ENCODE measurements around the gene CPN1. TPM values are rescaled to one million over a fixed set of nuclear protein-coding genes. Genes with fewer than 3 reads are reported as not detected.

Gene CPN1
- total RNA-seq, 2 experiments from 2014 or later, result not detected

GRCh38 chr10:100020886-100021253 lies 60.8 kb downstream of the CPN1 start:
- ATAC-seq (ENCODE audit: poor library complexity), result no peak
- Mint-ChIP-seq H3K4me3 (no peak overlapping the region), H3K4me1 (ENCODE audit: low read depth) (no peaks in the 10 kb centered on the region), H3K27ac (no peak overlapping the region), H3K9me3 (no peaks in the 10 kb centered on the region), H3K27me3 (peaks cover 5% of the 10 kb centered on the region), H3K36me3 (ENCODE audit: low read depth) (no peaks in the 10 kb centered on the region)
- Histone ChIP-seq H3K4me3 (ENCODE audit: low read length) (no peak overlapping the region), H3K9me3 (ENCODE audit: control insufficient read depth in 1 of 2, insufficient read depth in 1 of 2, low read length in 2 of 2) (no peaks in the 10 kb centered on the region), H3K27me3 (ENCODE audit: control insufficient read depth in 1 of 2, insufficient read depth in 2 of 2, low read length in 2 of 2) (no peaks in the 10 kb centered on the region), H3K27ac (ENCODE audit: low read depth in 1 of 2, low read length in 2 of 2) (no peak overlapping the region), H3K36me3 (ENCODE audit: insufficient read depth, low read length) (no peaks in the 10 kb centered on the region), H3K4me1 (ENCODE audit: insufficient read depth, low read length) (peaks cover 4% of the 10 kb centered on the region)
- intact Hi-C loops (cut with DNase I, micrococcal nuclease), result no loop called here
- POLR2A ChIA-PET, result no interaction called here
- CTCF ChIA-PET, result interaction anchor here (1.2 kb wide), 1 partner anchor 11 kb away, joined by 3 read pairs; the partner anchor contains the start of gene DNMBP
- no peak for TF ChIP-seq CTCF (IDR thresholded peaks at IDR 0.05)
- no peak for DNase-seq

DNA sequence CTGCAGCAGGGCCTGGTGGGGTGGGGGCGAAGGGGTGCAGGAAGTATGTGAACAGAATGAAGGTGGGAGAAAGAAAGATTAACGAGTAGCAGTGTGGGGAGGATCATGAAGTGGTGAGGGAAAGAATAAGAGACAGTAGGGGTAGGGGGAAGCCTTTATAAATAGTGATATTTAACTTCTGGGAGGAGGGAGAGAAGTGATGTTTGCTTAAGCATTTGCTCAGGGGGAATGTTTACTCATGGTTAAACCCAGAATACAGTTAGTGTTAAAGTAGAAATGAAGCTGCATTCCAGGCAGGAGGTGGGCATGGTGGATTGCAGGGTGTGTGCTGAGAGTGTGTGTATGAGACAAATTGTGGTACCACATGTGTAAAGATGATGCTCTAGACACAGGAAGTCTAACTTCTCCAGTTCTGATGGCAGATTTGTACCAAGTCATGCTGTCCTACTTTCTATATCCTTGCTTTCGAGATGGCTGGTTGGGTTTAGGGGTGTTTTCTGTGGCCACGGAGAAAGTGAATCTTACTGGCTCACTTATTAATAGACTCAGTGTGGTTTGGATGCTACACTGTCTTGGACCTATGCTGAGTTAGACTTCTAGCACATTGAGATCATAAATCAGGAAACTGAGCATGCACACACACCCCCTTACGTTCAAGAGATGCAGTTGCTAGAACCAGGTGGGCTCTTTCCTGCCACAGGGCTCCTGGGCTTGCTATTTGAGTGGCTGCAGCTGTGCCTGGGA lies 61.4 kb downstream of the CPN1 start:
- Mint-ChIP-seq H3K27me3 (peaks cover 5% of the 10 kb centered on the region), H3K27ac (no peak overlapping the region), H3K4me1 (ENCODE audit: low read depth) (no peaks in the 10 kb centered on the region), H3K36me3 (ENCODE audit: low read depth) (no peaks in the 10 kb centered on the region), H3K9me3 (no peaks in the 10 kb centered on the region), H3K4me3 (no peak overlapping the region)
- Histone ChIP-seq H3K9me3 (ENCODE audit: control insufficient read depth in 1 of 2, insufficient read depth in 1 of 2, low read length in 2 of 2) (no peaks in the 10 kb centered on the region), H3K4me3 (ENCODE audit: low read length) (no peak overlapping the region), H3K4me1 (ENCODE audit: insufficient read depth, low read length) (peaks cover 4% of the 10 kb centered on the region), H3K36me3 (ENCODE audit: insufficient read depth, low read length) (no peaks in the 10 kb centered on the region), H3K27me3 (ENCODE audit: control insufficient read depth in 1 of 2, insufficient read depth in 2 of 2, low read length in 2 of 2) (no peaks in the 10 kb centered on the region), H3K27ac (ENCODE audit: low read depth in 1 of 2, low read length in 2 of 2) (no peak overlapping the region)
- DNase-seq, result peak in 1 of 14 experiments; percentile 5
- intact Hi-C loops (cut with DNase I, micrococcal nuclease), result no loop called here
- ATAC-seq (ENCODE audit: poor library complexity), result no peak
- ChIA-PET POLR2A (no interaction called here), CTCF (interaction anchor here (1.2 kb wide), 1 partner anchor 10 kb away, joined by 3 read pairs; the partner anchor contains the start of gene DNMBP)
- TF ChIP-seq CTCF (IDR thresholded peaks at IDR 0.05), result no peak

DNA sequence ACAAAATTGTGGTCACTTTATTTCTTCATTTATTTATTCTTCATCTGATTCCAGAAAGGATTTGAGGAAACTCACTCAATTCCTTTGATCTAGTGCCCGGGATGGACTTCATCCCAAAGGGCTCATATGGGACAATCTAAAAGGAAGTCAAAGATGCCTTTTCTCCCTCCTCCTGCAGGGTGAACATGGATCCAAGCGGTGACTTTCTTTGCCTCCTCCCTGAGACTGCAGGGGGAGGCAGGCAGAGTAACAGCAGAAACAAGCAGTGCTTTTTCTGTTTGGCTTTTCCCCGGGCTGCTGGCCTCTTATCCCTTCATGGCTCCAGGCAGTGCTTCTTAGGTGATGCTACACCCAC lies 61.9 kb downstream of the CPN1 start:
- no peak for DNase-seq
- no peaks in the 10 kb centered on the region for H3K9me3 Mint-ChIP-seq
- H3K4me1 ChIP-seq (ENCODE audit: insufficient read depth, low read length), result peaks cover 4% of the 10 kb centered on the region
- H3K27ac Mint-ChIP-seq, result no peak overlapping the region
- no peaks in the 10 kb centered on the region for H3K9me3 ChIP-seq (ENCODE audit: control insufficient read depth in 1 of 2, insufficient read depth in 1 of 2, low read length in 2 of 2)
- intact Hi-C loops (cut with DNase I, micrococcal nuclease), result loop anchor here in 1 of 2 experiments (10.0 kb wide), 1 partner anchor 595 kb away; no protein-coding TSS in a partner anchor
- CTCF ChIA-PET, result interaction anchor here (1.2 kb wide), 1 partner anchor 10 kb away, joined by 3 read pairs; the partner anchor contains the start of gene DNMBP
- H3K4me3 ChIP-seq (ENCODE audit: low read length), result no peak overlapping the region
- no peak overlapping the region for H3K27ac ChIP-seq (ENCODE audit: low read depth in 1 of 2, low read length in 2 of 2)
- no peak for ATAC-seq (ENCODE audit: poor library complexity)
- no peak for TF ChIP-seq CTCF (IDR thresholded peaks at IDR 0.05)
- POLR2A ChIA-PET, result no interaction called here
- no peaks in the 10 kb centered on the region for H3K4me1 Mint-ChIP-seq (ENCODE audit: low read depth)
- no peaks in the 10 kb centered on the region for H3K36me3 ChIP-seq (ENCODE audit: insufficient read depth, low read length)
- H3K27me3 ChIP-seq (ENCODE audit: control insufficient read depth in 1 of 2, insufficient read depth in 2 of 2, low read length in 2 of 2), result no peaks in the 10 kb centered on the region
- H3K4me3 Mint-ChIP-seq, result no peak overlapping the region
- H3K36me3 Mint-ChIP-seq (ENCODE audit: low read depth), result no peaks in the 10 kb centered on the region
- peaks cover 5% of the 10 kb centered on the region for H3K27me3 Mint-ChIP-seq
